ENCODE measurements around the gene CACNA1E.

DNA sequence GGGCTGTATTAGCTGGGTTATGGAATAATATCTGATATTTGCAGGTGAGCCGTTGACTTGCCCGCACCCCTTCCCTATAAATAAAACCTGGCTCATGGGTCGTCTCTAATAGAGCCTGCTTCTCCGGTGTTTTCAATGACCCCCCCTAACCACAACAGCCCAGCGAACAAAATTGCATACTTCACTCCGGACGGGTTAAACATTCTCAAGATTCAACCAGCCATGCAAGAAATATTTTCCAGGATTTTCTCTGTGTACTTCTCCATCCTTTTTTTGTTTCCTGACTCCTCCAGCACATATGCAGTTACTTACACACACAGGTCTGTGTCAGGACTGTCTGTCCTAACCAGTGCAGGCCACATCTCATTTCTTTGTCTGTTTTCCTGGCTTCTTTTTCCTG is 310.5 kb downstream of the CACNA1E start:
- TF ChIP-seq, protein P1, sequence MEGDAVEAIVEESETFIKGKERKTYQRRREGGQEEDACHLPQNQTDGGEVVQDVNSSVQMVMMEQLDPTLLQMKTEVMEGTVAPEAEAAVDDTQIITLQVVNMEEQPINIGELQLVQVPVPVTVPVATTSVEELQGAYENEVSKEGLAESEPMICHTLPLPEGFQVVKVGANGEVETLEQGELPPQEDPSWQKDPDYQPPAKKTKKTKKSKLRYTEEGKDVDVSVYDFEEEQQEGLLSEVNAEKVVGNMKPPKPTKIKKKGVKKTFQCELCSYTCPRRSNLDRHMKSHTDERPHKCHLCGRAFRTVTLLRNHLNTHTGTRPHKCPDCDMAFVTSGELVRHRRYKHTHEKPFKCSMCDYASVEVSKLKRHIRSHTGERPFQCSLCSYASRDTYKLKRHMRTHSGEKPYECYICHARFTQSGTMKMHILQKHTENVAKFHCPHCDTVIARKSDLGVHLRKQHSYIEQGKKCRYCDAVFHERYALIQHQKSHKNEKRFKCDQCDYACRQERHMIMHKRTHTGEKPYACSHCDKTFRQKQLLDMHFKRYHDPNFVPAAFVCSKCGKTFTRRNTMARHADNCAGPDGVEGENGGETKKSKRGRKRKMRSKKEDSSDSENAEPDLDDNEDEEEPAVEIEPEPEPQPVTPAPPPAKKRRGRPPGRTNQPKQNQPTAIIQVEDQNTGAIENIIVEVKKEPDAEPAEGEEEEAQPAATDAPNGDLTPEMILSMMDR (conservative IDR thresholded peaks at IDR 0.05; ENCODE audit: low read length) = no peak
- no peak for TF ChIP-seq EZH2phosphoT487 (IDR thresholded peaks at IDR 0.05; ENCODE audit: borderline replicate concordance, low read depth, low read length)

Measured in OCI-LY7 (cell line).